ENCODE measurements around the gene ALKBH5.

Gene ALKBH5

GRCh38 chr17:18251204-18251603, 67.6 kb downstream of the ALKBH5 start:
- Histone ChIP-seq H3K36me3 (ENCODE audit: control insufficient read depth, insufficient read depth, low read length) (peaks cover 43% of the 10 kb centered on the region), H3K27me3 (ENCODE audit: control insufficient read depth, insufficient read depth, low read length) (no peaks in the 10 kb centered on the region), H3K9me3 (ENCODE audit: control insufficient read depth, insufficient read depth, low read length) (no peaks in the 10 kb centered on the region), H3K27ac (ENCODE audit: low read length) (no peak overlapping the region), H3K4me3 (ENCODE audit: low read length) (no peak overlapping the region), H3K4me1 (ENCODE audit: control insufficient read depth, insufficient read depth, low read length) (peaks cover 6% of the 10 kb centered on the region)
- WGBS (ENCODE audit: insufficient coverage, insufficient read length) = no CpG with 5 or more reads among the region's 15 CpGs
- DNase-seq (ENCODE audit: low read depth, low spot score) = no peak

GRCh38 chr17:18252160-18252559, 68.5 kb downstream of the ALKBH5 start:
- WGBS (ENCODE audit: insufficient coverage, insufficient read length) = no CpG with 5 or more reads among the region's 5 CpGs
- Histone ChIP-seq H3K4me1 (ENCODE audit: control insufficient read depth, insufficient read depth, low read length) (peaks cover 2% of the 10 kb centered on the region; the same call in 1 of the 2 replicates), H3K27ac (ENCODE audit: low read length) (no peak overlapping the region), H3K27me3 (ENCODE audit: control insufficient read depth, insufficient read depth, low read length) (no peaks in the 10 kb centered on the region), H3K4me3 (ENCODE audit: low read length) (no peak overlapping the region), H3K9me3 (ENCODE audit: control insufficient read depth, insufficient read depth, low read length) (no peaks in the 10 kb centered on the region), H3K36me3 (ENCODE audit: control insufficient read depth, insufficient read depth, low read length) (peaks cover 47% of the 10 kb centered on the region)
- no peak for DNase-seq (ENCODE audit: low read depth, low spot score)

- Histone ChIP-seq H3K27me3 (ENCODE audit: control insufficient read depth, insufficient read depth, low read length) (no peaks in the 10 kb centered on the region), H3K27ac (ENCODE audit: low read length) (no peak overlapping the region), H3K9me3 (ENCODE audit: control insufficient read depth, insufficient read depth, low read length) (no peaks in the 10 kb centered on the region), H3K4me3 (ENCODE audit: low read length) (no peak overlapping the region), H3K36me3 (ENCODE audit: control insufficient read depth, insufficient read depth, low read length) (peaks cover 45% of the 10 kb centered on the region), H3K4me1 (ENCODE audit: control insufficient read depth, insufficient read depth, low read length) (peaks cover 3% of the 10 kb centered on the region)
- DNase-seq (ENCODE audit: low read depth, low spot score) = no peak
- no CpG with 5 or more reads among the region's 16 CpGs for WGBS (ENCODE audit: insufficient coverage, insufficient read length)
Measured at GRCh38 chr17:18253187-18253884, 69.7 kb downstream of the ALKBH5 start.

GRCh38 chr17:18253947-18254821, 70.6 kb downstream of the ALKBH5 start:
- peaks cover 45% of the 10 kb centered on the region for H3K36me3 ChIP-seq (ENCODE audit: control insufficient read depth, insufficient read depth, low read length)

GRCh38 chr17:18254888-18255649, 71.4 kb downstream of the ALKBH5 start:
- Histone ChIP-seq H3K36me3 (ENCODE audit: control insufficient read depth, insufficient read depth, low read length) (peaks cover 45% of the 10 kb centered on the region), H3K4me3 (ENCODE audit: low read length) (no peak overlapping the region), H3K9me3 (ENCODE audit: control insufficient read depth, insufficient read depth, low read length) (no peaks in the 10 kb centered on the region), H3K4me1 (ENCODE audit: control insufficient read depth, insufficient read depth, low read length) (peaks cover 3% of the 10 kb centered on the region), H3K27me3 (ENCODE audit: control insufficient read depth, insufficient read depth, low read length) (no peaks in the 10 kb centered on the region), H3K27ac (ENCODE audit: low read length) (no peak overlapping the region)
- no peak for DNase-seq (ENCODE audit: low read depth, low spot score)
- no CpG with 5 or more reads among the region's 8 CpGs for WGBS (ENCODE audit: insufficient coverage, insufficient read length)

More at GRCh38 chr17:18253947-18254821, 70.6 kb downstream of the ALKBH5 start:
- H3K4me1 ChIP-seq (ENCODE audit: control insufficient read depth, insufficient read depth, low read length) = peaks cover 3% of the 10 kb centered on the region
- no peaks in the 10 kb centered on the region for H3K27me3 ChIP-seq (ENCODE audit: control insufficient read depth, insufficient read depth, low read length)
- H3K27ac ChIP-seq (ENCODE audit: low read length) = no peak overlapping the region
- DNase-seq (ENCODE audit: low read depth, low spot score) = no peak
- WGBS (ENCODE audit: insufficient coverage, insufficient read length) = no CpG with 5 or more reads among the region's 27 CpGs
- H3K4me3 ChIP-seq (ENCODE audit: low read length) = no peak overlapping the region
- no peaks in the 10 kb centered on the region for H3K9me3 ChIP-seq (ENCODE audit: control insufficient read depth, insufficient read depth, low read length)

GRCh38 chr17:18256351-18256750, 72.7 kb downstream of the ALKBH5 start:
- no peaks in the 10 kb centered on the region for H3K9me3 ChIP-seq (ENCODE audit: control insufficient read depth, insufficient read depth, low read length)
- no peak for DNase-seq (ENCODE audit: low read depth, low spot score)
- no peaks in the 10 kb centered on the region for H3K27me3 ChIP-seq (ENCODE audit: control insufficient read depth, insufficient read depth, low read length)
- peaks cover 36% of the 10 kb centered on the region for H3K36me3 ChIP-seq (ENCODE audit: control insufficient read depth, insufficient read depth, low read length)
- H3K4me3 ChIP-seq (ENCODE audit: low read length) = no peak overlapping the region
- no peak overlapping the region for H3K27ac ChIP-seq (ENCODE audit: low read length)
- WGBS (ENCODE audit: insufficient coverage, insufficient read length) = no CpG with 5 or more reads among the region's 11 CpGs
- H3K4me1 ChIP-seq (ENCODE audit: control insufficient read depth, insufficient read depth, low read length) = peaks cover 3% of the 10 kb centered on the region

- no CpG with 5 or more reads among the region's 7 CpGs for WGBS (ENCODE audit: insufficient coverage, insufficient read length)
- Histone ChIP-seq H3K27me3 (ENCODE audit: control insufficient read depth, insufficient read depth, low read length) (no peaks in the 10 kb centered on the region), H3K36me3 (ENCODE audit: control insufficient read depth, insufficient read depth, low read length) (peaks cover 32% of the 10 kb centered on the region), H3K4me3 (ENCODE audit: low read length) (no peak overlapping the region), H3K27ac (ENCODE audit: low read length) (no peak overlapping the region), H3K9me3 (ENCODE audit: control insufficient read depth, insufficient read depth, low read length) (no peaks in the 10 kb centered on the region), H3K4me1 (ENCODE audit: control insufficient read depth, insufficient read depth, low read length) (peaks cover 6% of the 10 kb centered on the region)
- DNase-seq (ENCODE audit: low read depth, low spot score) = no peak
Measured at GRCh38 chr17:18256776-18257175, 73.1 kb downstream of the ALKBH5 start.

- Histone ChIP-seq H3K36me3 (ENCODE audit: control insufficient read depth, insufficient read depth, low read length) (peaks cover 25% of the 10 kb centered on the region), H3K4me1 (ENCODE audit: control insufficient read depth, insufficient read depth, low read length) (peaks cover 6% of the 10 kb centered on the region), H3K27ac (ENCODE audit: low read length) (no peak overlapping the region), H3K27me3 (ENCODE audit: control insufficient read depth, insufficient read depth, low read length) (no peaks in the 10 kb centered on the region), H3K9me3 (ENCODE audit: control insufficient read depth, insufficient read depth, low read length) (no peaks in the 10 kb centered on the region), H3K4me3 (ENCODE audit: low read length) (peak overlapping the region; percentile 92; the same call in 1 of the 2 replicates)
- no CpG with 5 or more reads among the region's 18 CpGs for WGBS (ENCODE audit: insufficient coverage, insufficient read length)
- no peak for DNase-seq (ENCODE audit: low read depth, low spot score)
Measured at GRCh38 chr17:18257268-18257981, 73.8 kb downstream of the ALKBH5 start.

- Histone ChIP-seq H3K9me3 (ENCODE audit: control insufficient read depth, insufficient read depth, low read length) (no peaks in the 10 kb centered on the region), H3K27me3 (ENCODE audit: control insufficient read depth, insufficient read depth, low read length) (no peaks in the 10 kb centered on the region), H3K4me1 (ENCODE audit: control insufficient read depth, insufficient read depth, low read length) (peaks cover 6% of the 10 kb centered on the region), H3K4me3 (ENCODE audit: low read length) (peak overlapping the region; percentile 92), H3K27ac (ENCODE audit: low read length) (no peak overlapping the region), H3K36me3 (ENCODE audit: control insufficient read depth, insufficient read depth, low read length) (peaks cover 23% of the 10 kb centered on the region)
- no peak for DNase-seq (ENCODE audit: low read depth, low spot score)
- no CpG with 5 or more reads among the region's 16 CpGs for WGBS (ENCODE audit: insufficient coverage, insufficient read length)
Measured at GRCh38 chr17:18257982-18258355, 74.3 kb downstream of the ALKBH5 start.
